ENCODE measurements around the gene C16orf89.

GRCh38 chr16:5030251-5030870 is 35.4 kb downstream of the C16orf89 start:
- TF ChIP-seq CTCF (IDR thresholded peaks at IDR 0.05; ENCODE audit: insufficient read depth, low read depth, low read length) (no peak), EZH2 (IDR thresholded peaks at IDR 0.05; ENCODE audit: insufficient read depth, low read length) (no peak)
